ENCODE results near the gene SEMA5B. TPM values are rescaled to one million over a fixed set of nuclear protein-coding genes. Genes with fewer than 3 reads are reported as not detected.

SEMA5B gene
- total RNA-seq, 1 experiment from 2014 or later = 9.4 TPM

DNA sequence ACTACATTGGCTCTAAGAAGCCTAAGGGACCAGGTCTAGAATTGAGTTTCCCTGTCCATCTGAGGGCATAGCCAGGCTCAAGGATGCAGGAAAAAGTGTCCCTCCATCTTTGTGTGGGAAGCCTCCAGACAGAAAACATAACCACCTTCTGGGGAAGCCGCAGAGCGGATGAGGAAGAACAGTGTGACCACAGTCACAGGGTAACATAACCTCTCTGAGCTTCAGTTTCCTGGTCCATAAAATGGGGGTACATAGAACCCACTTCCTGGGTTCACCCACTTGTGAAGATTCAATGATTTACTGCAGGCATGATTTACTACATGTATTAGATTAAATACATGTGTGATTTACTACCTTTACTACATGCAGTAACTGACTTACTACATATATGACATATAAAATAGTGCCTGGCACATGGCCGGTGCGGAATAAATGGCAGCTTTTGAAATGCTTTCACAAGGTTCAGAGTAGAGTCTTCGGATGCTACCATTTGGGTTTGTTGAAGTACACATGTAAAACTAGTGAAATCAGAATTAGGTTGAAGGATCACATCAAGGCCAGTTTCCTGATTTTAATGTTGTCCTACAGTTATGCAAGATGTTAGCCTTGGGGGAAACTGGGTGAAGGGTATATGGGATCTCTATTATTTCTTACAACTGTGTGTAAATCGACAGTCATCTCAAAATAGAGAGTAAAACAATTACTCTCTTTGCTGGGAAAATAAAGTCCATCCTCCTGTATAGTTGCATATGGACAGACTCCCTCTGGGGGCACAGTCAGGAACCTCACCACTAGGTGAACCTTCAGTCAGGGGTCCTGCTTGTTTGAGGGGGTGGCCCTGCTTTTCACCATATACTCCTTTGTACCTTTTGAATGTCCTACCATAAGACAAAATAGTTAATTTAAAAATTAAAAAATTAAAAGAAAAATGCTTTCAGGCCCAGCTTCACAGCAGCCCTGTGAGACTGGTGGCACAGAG is 86.0 kb downstream of the SEMA5B start:
- no peak overlapping the region for H3K4me2 ChIP-seq (ENCODE audit: insufficient read depth, insufficient read length, low read length)
- no peak overlapping the region for H2BK12ac ChIP-seq (ENCODE audit: insufficient read length, low read depth, low read length)

More for the DNA sequence above, 86.0 kb downstream of the SEMA5B start:
- Histone ChIP-seq H3K4ac (ENCODE audit: low read depth, low read length) (no peak overlapping the region), H3K9me3 (ENCODE audit: control insufficient read depth, low read depth, low read length) (no peaks in the 10 kb centered on the region), H3K14ac (ENCODE audit: insufficient read depth, low read length) (no peak overlapping the region), H3K4me1 (ENCODE audit: insufficient read depth, low read length) (no peaks in the 10 kb centered on the region), H4K20me1 (ENCODE audit: control insufficient read depth, insufficient read depth, insufficient read length) (no peaks in the 10 kb centered on the region), H3K79me2 (ENCODE audit: insufficient read depth, low read length) (no peaks in the 10 kb centered on the region), H3K56ac (ENCODE audit: insufficient read length, low read depth, low read length) (no peak overlapping the region), H4K5ac (ENCODE audit: insufficient read length, low read depth, low read length) (no peak overlapping the region), H3K23me2 (ENCODE audit: insufficient read length, low read depth, low read length, poor library complexity, severe bottlenecking) (no peaks in the 10 kb centered on the region), H3K27me3 (ENCODE audit: insufficient read depth, low read length) (no peaks in the 10 kb centered on the region; the same call in 1 of the 2 replicates), H4K8ac (replicated peaks; ENCODE audit: insufficient read length, low read depth, low read length) (no peak overlapping the region), H3K79me1 (ENCODE audit: insufficient read depth, low read depth, low read length, poor library complexity, severe bottlenecking) (no peaks in the 10 kb centered on the region), H2AK5ac (ENCODE audit: insufficient read length, low read length) (no peak overlapping the region), H2BK15ac (ENCODE audit: low read depth, low read length) (no peak overlapping the region), H3T11ph (ENCODE audit: low read length) (no peak overlapping the region), H3K23ac (ENCODE audit: insufficient read length, low read depth, low read length) (no peak overlapping the region), H2AFZ (ENCODE audit: low read length) (no peak overlapping the region), H2BK20ac (ENCODE audit: low read depth, low read length, poor library complexity, severe bottlenecking) (no peak overlapping the region), H4K91ac (ENCODE audit: insufficient read length, low read depth, low read length) (no peak overlapping the region), H3K18ac (ENCODE audit: insufficient read length, low read depth, low read length) (no peak overlapping the region), H2BK120ac (ENCODE audit: low read depth, low read length, poor library complexity, severe bottlenecking) (no peak overlapping the region), H3K9ac (ENCODE audit: extremely low read depth, insufficient read length, low read length) (no peak overlapping the region), H3K27ac (ENCODE audit: insufficient read length, low read depth, low read length) (no peak overlapping the region), H2BK5ac (ENCODE audit: insufficient read length, low read length) (no peak overlapping the region)
- H3K4me3 Mint-ChIP-seq = no peak overlapping the region
- H3K27me3 Mint-ChIP-seq (ENCODE audit: low read depth) = peaks cover 19% of the 10 kb centered on the region
- H3K9me3 Mint-ChIP-seq = no peaks in the 10 kb centered on the region
- H3K36me3 Mint-ChIP-seq (ENCODE audit: insufficient read depth in 1 of 3, low read depth in 3 of 3) = no peaks in the 10 kb centered on the region
- DNase-seq = no peak
- TF ChIP-seq, protein P1, sequence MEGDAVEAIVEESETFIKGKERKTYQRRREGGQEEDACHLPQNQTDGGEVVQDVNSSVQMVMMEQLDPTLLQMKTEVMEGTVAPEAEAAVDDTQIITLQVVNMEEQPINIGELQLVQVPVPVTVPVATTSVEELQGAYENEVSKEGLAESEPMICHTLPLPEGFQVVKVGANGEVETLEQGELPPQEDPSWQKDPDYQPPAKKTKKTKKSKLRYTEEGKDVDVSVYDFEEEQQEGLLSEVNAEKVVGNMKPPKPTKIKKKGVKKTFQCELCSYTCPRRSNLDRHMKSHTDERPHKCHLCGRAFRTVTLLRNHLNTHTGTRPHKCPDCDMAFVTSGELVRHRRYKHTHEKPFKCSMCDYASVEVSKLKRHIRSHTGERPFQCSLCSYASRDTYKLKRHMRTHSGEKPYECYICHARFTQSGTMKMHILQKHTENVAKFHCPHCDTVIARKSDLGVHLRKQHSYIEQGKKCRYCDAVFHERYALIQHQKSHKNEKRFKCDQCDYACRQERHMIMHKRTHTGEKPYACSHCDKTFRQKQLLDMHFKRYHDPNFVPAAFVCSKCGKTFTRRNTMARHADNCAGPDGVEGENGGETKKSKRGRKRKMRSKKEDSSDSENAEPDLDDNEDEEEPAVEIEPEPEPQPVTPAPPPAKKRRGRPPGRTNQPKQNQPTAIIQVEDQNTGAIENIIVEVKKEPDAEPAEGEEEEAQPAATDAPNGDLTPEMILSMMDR (conservative IDR thresholded peaks at IDR 0.05) = peak; percentile 57
- no peak overlapping the region for H3K27ac Mint-ChIP-seq
- peaks cover 6 to 17% of the 10 kb centered on the region in 2 experiments for H3K4me1 Mint-ChIP-seq
- WGBS (ENCODE audit: extremely low coverage, insufficient read length, low lambda C conversion rate) = no CpG with 5 or more reads among the region's 6 CpGs

Measured in H9 (cell line).